GM12878 (cell line): ENCODE results near the gene KIR3DL3.
"Not testable (repeated sequence)": the region's sequence is repeated elsewhere in the genome, so short reads cannot be mapped to it uniquely, and the experiment has no call there.

Experiments
- CTCF ChIP-seq, 3 experiments: IDR thresholded peaks in 2 of 3; conservative IDR thresholded peaks in 1 of 3; 2 replicates each; pipeline ENCODE4 v1.5.1; 2011; ENCODE audit warnings: low read depth in 3 of 3, low read length in 3 of 3, mild to moderate bottlenecking in 3 of 3, control low read depth in 2 of 3, moderate library complexity in 2 of 3, inconsistent platforms in 1 of 3, mixed read lengths in 1 of 3; ENCODE audit not compliant: control insufficient read depth in 2 of 3, insufficient read depth in 1 of 3; ENCODE audit errors: extremely low read depth in 1 of 3
- NR2C2 ChIP-seq: IDR thresholded peaks from 2 replicates; pipeline ENCODE4 v1.6.1; 2011; ENCODE audit warnings: borderline replicate concordance, low read depth; ENCODE audit not compliant: control insufficient read depth, insufficient read length
- STAT3 ChIP-seq: IDR thresholded peaks from 2 replicates; pipeline ENCODE4 v1.6.1; 2011; ENCODE audit warnings: low read depth, low read length, improper control_type of control experiment
- ZNF24 ChIP-seq: fragments of 450-650 bp; IDR thresholded peaks from 2 replicates; pipeline ENCODE4 v1.6.1; 2017; ENCODE audit warnings: antibody characterized with exemption, mild to moderate bottlenecking

DNA sequence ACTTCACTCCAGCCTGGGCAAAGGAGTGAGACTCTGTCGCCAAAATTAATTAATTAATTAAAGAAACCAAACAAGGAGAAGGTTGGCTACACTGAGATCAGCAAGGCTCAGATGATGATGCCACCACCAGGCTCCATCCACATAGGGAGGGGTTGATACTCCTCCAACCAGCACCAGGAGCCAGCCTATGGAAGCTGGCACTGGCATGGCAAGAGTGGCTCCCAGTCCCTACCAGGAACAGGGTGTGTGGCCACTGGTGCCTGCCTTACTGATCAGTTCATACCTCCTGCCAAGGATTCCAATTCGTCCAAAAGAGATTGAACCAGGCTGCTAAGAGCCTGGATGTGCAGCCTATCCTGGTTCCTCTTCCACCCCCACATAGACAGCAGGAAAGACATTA lies 48.4 kb downstream of the KIR3DL3 start:
- TF ChIP-seq STAT3; CTCF (IDR thresholded peaks at IDR 0.05 in 2 of 3, conservative IDR thresholded peaks at IDR 0.05 in 1 of 3; ENCODE audit: control insufficient read depth in 2 of 3, extremely low read depth in 1 of 3, insufficient read depth in 1 of 3, low read depth in 3 of 3, low read length in 3 of 3); NR2C2; ZNF24: not testable (repeated sequence)
